IPS-20b (cell line): Measurements from ENCODE around the gene GSAP.
"Not testable (repeated sequence)": the region's sequence is repeated elsewhere in the genome, so short reads cannot be mapped to it uniquely, and the experiment has no call there.

Experiments
- H3K27ac ChIP-seq: one replicate; pipeline ENCODE4 v1.5.1; 2013; ENCODE audit warnings: low read length
- H3K27me3 ChIP-seq: 2 replicates; pipeline ENCODE4 v1.6.1; 2013; ENCODE audit warnings: mild to moderate bottlenecking, low read length, inconsistent platforms; ENCODE audit not compliant: insufficient read depth
- H3K36me3 ChIP-seq: 2 replicates; pipeline ENCODE4 v1.6.1; 2013; ENCODE audit warnings: low read depth, mild to moderate bottlenecking, inconsistent platforms, low read length, moderate library complexity; ENCODE audit not compliant: insufficient read depth
- H3K4me1 ChIP-seq: 2 replicates; pipeline ENCODE4 v1.6.1; 2013; ENCODE audit warnings: mild to moderate bottlenecking, control low read depth, inconsistent platforms, low read length, moderate library complexity; ENCODE audit not compliant: insufficient read depth
- H3K4me3 ChIP-seq: 2 replicates; pipeline ENCODE4 v1.5.1; 2013; ENCODE audit warnings: mild to moderate bottlenecking, low read length, inconsistent platforms
- H3K9ac ChIP-seq: 2 replicates; pipeline ENCODE4 v1.6.1; 2013; ENCODE audit warnings: low read depth, mild to moderate bottlenecking, inconsistent platforms, low read length, moderate library complexity
- H3K9me3 ChIP-seq: 2 replicates; pipeline ENCODE4 v1.6.1; 2013; ENCODE audit warnings: mild to moderate bottlenecking, low read depth, low read length, inconsistent platforms; ENCODE audit not compliant: insufficient read depth

GSAP gene

GRCh38 chr7:77295549-77295948 is 120.6 kb downstream of the GSAP start:
- 0 out of 2 replicates have a peak, but pooled peaks cover 6% of the 10 kb centered on the region for H3K9me3 ChIP-seq
- H3K4me3 ChIP-seq: no peak overlapping the region

GRCh38 chr7:77293046-77293445 is 123.1 kb downstream of the GSAP start:
- Histone ChIP-seq H3K4me1 (no peaks in the 10 kb centered on the region), H3K27me3 (no peaks in the 10 kb centered on the region), H3K9ac (no peak overlapping the region), H3K36me3 (no peaks in the 10 kb centered on the region), H3K9me3 (0 out of 2 replicates have a peak, but pooled peaks cover 6% of the 10 kb centered on the region), H3K4me3 (no peak overlapping the region), H3K27ac (no peak overlapping the region)

More at GRCh38 chr7:77295549-77295948, 120.6 kb downstream of the GSAP start:
- Histone ChIP-seq H3K36me3 (no peaks in the 10 kb centered on the region), H3K9ac (no peak overlapping the region), H3K27me3 (no peaks in the 10 kb centered on the region), H3K4me1 (no peaks in the 10 kb centered on the region), H3K27ac (no peak overlapping the region)

DNA sequence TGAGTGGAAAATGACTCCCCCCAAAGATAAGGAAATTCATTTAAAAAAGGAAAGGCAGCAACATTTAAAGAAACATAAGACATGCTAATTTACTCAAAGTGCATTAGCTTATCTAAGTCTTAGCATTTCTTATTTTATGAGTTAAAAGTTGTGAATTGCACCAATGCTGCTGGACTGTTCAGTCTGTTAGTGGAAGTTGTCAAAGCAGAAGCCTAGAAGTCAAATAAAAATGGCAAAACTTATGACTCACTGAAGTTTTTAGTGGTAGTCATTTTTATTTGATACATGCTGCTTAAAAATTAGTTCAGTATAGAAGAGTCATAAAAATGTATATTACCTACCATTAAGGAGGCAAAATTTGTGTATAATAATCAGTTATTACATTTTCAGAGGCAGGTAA is 125.7 kb downstream of the GSAP start:
- no peaks in the 10 kb centered on the region for H3K27me3 ChIP-seq
- no peak overlapping the region for H3K9ac ChIP-seq
- H3K4me1 ChIP-seq: no peaks in the 10 kb centered on the region
- no peaks in the 10 kb centered on the region for H3K36me3 ChIP-seq
- no peak overlapping the region for H3K27ac ChIP-seq
- no peak overlapping the region for H3K4me3 ChIP-seq
- H3K9me3 ChIP-seq: peaks cover 2% of the 10 kb centered on the region; the same call in 1 of the 2 replicates

DNA sequence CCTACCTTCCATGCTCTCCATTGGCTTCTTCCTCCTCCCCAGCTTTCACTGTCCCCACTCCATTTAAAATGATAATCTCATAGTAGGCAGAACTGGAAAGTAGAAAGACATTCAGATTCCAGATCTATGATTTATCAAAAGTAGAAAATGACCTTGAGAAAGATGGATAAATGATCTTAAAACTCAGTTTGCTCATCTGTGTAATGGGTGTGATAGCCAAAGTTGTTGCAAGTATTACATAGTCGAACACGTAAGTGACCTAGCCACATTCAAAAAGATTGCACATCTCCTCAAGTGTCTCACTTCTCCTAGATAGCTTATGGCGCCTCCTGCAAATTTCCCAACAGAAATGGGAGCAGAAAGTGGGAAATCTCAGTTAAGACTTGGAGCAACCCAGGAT is 126.8 kb downstream of the GSAP start:
- Histone ChIP-seq H3K9me3 (peaks cover 2% of the 10 kb centered on the region; the same call in 1 of the 2 replicates), H3K4me1 (no peaks in the 10 kb centered on the region), H3K27me3 (no peaks in the 10 kb centered on the region), H3K9ac (no peak overlapping the region), H3K27ac (no peak overlapping the region), H3K4me3 (no peak overlapping the region), H3K36me3 (no peaks in the 10 kb centered on the region)

DNA sequence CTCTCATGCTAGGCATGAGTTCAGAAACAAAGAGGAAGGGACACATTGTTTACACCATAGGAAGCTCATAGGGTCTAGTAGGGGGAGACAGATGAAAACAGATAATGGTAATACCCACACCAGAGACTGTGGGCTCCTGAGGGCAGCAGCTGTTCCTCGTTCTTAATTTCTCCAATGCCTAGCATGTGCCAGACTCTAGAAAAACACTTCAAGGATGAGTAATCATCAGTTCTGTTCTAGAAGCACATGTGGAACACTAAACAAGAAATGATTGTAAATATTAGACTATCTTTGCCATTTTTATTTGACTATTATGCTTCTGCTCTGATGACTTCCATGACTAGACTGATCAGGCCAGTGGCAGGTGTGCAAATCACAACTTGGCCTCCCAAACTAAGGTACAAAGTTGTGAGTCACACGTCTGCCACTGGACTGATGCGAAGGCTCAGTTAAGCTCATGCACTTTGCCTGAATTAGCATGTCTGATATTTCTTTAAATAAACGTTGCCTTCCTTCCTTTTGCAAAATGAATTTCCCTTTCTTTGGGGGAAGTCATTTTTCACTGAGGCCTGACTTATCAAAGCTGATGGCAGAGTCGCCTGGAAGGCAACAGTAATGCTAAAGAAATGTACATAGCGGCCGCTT is 127.4 kb downstream of the GSAP start:
- no peak overlapping the region for H3K27ac ChIP-seq
- peaks cover 2% of the 10 kb centered on the region; the same call in 1 of the 2 replicates for H3K9me3 ChIP-seq
- H3K36me3 ChIP-seq: no peaks in the 10 kb centered on the region
- no peak overlapping the region for H3K4me3 ChIP-seq
- no peaks in the 10 kb centered on the region for H3K27me3 ChIP-seq
- no peaks in the 10 kb centered on the region for H3K4me1 ChIP-seq
- H3K9ac ChIP-seq: no peak overlapping the region

DNA sequence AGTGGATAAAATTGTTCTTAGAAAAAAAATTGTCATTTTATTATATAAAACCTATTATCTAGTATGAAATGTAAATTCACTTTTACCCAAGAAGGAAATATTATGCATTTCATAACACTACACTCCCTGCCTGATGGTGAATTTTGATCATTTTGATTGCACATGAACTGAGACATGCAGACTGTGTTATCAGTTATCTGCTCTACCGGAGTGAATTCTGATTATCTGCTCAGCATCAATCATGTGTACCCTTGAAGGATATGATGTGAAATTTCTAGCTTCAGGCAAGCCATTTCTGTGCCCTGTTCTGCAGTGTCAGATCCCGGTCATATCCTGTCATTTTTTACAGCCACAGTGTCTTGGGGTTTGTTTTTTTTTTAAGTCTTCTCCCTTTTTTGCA is 131.5 kb downstream of the GSAP start:
- Histone ChIP-seq H3K4me1 (no peaks in the 10 kb centered on the region), H3K9me3 (peaks cover 2% of the 10 kb centered on the region; the same call in 1 of the 2 replicates), H3K27me3 (no peaks in the 10 kb centered on the region), H3K4me3 (no peak overlapping the region), H3K36me3 (no peaks in the 10 kb centered on the region), H3K9ac (no peak overlapping the region), H3K27ac (no peak overlapping the region)

DNA sequence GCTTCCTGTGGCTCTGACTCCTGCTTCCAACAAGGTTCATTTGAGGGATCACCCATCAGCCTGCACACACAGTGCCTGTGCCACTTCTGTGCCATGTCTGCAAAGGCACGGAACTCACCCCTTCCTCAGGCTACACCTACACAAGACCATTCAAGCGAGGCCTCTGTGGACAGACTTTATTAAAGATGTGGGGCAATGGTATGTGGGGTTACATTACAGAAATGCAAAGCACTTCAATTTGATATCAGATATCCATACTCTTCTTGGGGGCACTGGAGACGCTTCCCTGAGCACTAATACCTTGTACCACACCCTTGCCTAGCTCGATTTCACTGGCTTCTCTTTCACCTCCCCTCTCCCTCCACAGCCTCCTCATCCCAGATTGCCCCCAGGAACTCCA is 132.1 kb downstream of the GSAP start:
- Histone ChIP-seq H3K36me3 (no peaks in the 10 kb centered on the region), H3K9ac (no peak overlapping the region), H3K9me3 (peaks cover 2% of the 10 kb centered on the region; the same call in 1 of the 2 replicates), H3K4me3 (no peak overlapping the region), H3K27ac (no peak overlapping the region), H3K27me3 (no peaks in the 10 kb centered on the region), H3K4me1 (no peaks in the 10 kb centered on the region)

DNA sequence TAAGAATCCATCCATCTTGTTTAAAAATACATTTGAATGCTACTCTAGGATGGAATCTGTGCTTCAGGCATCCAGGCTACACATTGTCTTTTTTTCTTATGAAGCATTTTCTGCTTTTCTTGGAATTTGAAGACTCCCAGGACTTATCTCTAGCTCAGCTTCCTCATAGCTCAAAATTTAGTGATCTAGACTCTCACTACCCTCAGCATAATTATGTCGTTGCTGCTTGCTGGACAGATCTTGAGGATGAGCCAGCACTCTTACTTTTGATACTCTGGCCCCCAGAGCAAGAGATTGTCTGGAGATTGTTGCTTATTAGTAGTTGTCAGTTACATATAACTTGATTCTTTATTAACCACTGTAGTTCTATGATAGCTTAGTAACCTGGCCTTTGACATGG is 133.3 kb downstream of the GSAP start:
- Histone ChIP-seq H3K27me3 (no peaks in the 10 kb centered on the region), H3K9me3 (peaks cover 2% of the 10 kb centered on the region; the same call in 1 of the 2 replicates), H3K4me1 (no peaks in the 10 kb centered on the region), H3K27ac (no peak overlapping the region), H3K9ac (no peak overlapping the region), H3K4me3 (no peak overlapping the region), H3K36me3 (no peaks in the 10 kb centered on the region)

DNA sequence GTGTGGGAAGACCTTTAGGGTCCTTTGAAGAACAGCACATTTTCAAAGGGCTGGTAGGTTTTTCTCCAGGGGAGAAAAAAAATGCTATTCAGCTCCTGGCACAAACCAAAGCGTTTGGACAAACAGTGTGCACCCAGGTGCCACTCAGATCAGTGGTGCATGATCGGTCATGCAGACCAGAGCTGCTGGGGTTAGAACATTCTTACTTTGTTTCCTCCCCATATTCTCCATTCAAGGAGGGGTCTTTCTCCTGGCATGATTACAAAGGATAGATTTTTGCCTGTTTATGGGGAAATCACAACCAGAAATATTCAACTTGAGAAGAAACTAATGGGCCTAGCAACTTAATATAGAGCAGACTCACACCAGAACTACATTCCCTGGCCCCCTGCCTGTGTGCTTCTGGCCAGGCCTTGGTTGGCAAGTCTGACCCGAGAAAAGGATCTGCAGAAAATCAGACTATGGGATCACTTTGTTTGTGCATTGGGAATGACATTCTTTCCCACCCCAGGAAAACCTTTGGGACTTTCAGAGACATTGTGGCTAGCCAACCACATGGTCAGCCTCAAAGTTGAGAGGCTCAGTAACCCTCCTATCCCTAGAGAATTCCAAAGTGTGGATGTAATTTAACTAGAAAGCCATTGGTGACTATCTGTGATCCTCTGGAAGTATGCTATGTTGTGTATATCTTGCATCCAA is 134.2 kb downstream of the GSAP start:
- Histone ChIP-seq H3K9me3 (peaks cover 2% of the 10 kb centered on the region; the same call in 1 of the 2 replicates), H3K9ac (no peak overlapping the region), H3K4me1 (no peaks in the 10 kb centered on the region), H3K27me3 (no peaks in the 10 kb centered on the region), H3K27ac (no peak overlapping the region), H3K4me3 (no peak overlapping the region), H3K36me3 (no peaks in the 10 kb centered on the region)

- Histone ChIP-seq H3K27ac (no peak overlapping the region), H3K4me1 (no peaks in the 10 kb centered on the region), H3K9me3 (no peaks in the 10 kb centered on the region), H3K36me3 (no peaks in the 10 kb centered on the region), H3K9ac (no peak overlapping the region), H3K27me3 (no peaks in the 10 kb centered on the region), H3K4me3 (no peak overlapping the region)
These were observed 140.0 kb downstream of the GSAP start for GRCh38 chr7:77276120-77276519.

GRCh38 chr7:77275663-77276062 is 140.5 kb downstream of the GSAP start:
- not testable (repeated sequence) for H3K4me3 ChIP-seq, H3K27ac ChIP-seq, H3K27me3 ChIP-seq, H3K36me3 ChIP-seq, H3K9ac ChIP-seq, H3K4me1 ChIP-seq, H3K9me3 ChIP-seq

GRCh38 chr7:77271766-77272165 is 144.4 kb downstream of the GSAP start:
- Histone ChIP-seq H3K27ac (no peak overlapping the region), H3K36me3 (no peaks in the 10 kb centered on the region), H3K9me3 (no peaks in the 10 kb centered on the region)

More at GRCh38 chr7:77271766-77272165, 144.4 kb downstream of the GSAP start:
- Histone ChIP-seq H3K4me3 (no peak overlapping the region), H3K9ac (no peak overlapping the region), H3K4me1 (no peaks in the 10 kb centered on the region), H3K27me3 (no peaks in the 10 kb centered on the region)
